EH (cell line): Measurements from ENCODE around the gene NOS3.

Experiments used
- DNase-seq: peaks from one replicate; pipeline ENCODE4 v3.0.0-alpha.2; 2015; ENCODE audit warnings: low read depth

The NOS3 gene

DNA sequence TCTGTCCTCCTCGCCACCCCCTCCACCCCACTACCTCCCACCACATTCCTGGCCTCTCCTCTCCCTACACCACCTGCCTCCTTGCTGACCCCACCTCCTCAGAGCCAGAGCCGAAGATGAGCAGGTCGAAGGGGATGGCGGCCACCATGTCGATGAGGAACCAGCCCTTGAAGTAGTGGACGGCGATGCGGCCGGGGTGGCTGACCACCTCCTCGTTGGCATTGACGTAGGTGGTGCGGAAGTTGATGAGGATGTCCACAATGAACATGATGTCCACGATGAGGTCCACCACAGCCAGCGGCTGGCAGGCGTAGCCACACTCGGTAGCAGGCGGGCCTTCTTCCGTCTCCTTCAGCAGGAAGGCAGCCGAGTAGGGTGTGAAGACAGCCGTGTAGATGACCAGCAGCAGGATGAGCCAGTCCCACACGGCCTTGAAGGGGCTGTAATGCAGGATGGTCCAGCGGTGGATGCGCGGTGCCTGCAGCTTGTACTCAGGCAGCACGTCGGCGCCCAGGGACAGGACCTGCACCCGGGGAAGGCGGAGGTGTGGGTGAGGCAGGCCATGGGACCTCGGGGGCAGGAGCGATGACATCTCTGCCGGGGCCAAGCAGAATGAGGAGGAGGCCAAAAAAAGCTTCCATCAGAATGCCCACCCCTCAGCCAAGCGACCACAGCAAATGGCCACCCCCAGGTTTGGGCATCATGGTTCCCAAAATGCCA, 38.3 kb upstream of the NOS3 start:
- DNase-seq = no peak

DNA sequence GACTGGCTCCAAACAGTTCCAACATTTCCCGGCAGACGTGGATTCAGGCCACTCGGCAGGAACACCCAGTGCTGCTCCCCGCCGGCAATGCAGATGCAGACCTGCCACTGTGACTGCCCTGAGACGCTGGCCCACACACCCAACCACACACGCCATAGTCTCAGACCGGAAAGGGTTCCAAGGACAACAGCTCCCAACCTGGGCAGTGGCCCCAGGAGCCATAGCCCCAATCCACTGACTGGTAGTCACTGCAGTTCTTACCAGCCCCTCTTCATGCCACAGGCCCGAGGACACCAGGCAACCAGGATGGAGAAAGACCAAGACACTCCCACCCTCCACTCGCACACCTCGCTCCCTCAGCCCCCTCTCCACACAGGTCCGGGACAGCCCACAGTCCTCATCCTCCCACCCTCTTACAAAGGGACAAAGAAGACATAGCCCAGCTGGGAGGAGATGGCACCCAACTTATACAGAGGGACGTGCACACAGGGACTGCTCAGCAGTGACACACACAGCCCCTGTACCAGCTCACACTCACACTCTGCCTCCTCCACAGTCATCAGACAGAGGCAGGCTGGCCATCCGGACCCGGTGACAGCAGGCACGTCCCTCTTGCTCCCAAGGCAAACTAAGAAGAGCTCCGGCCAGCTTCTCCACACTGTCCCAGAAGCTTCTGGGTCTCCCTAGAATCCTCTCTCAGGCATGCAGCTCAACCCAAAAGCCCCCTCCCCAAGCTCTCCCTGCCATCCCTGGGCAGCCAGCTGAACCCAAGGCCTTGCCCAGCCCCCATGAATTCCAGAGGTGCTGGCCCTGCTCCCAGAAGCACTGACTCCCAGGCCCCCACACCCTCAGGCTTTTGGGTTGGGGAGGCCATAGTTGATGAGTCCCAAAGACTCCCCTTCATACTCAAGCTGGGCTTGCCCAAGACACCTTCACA, 37.5 kb upstream of the NOS3 start:
- no peak for DNase-seq

DNA sequence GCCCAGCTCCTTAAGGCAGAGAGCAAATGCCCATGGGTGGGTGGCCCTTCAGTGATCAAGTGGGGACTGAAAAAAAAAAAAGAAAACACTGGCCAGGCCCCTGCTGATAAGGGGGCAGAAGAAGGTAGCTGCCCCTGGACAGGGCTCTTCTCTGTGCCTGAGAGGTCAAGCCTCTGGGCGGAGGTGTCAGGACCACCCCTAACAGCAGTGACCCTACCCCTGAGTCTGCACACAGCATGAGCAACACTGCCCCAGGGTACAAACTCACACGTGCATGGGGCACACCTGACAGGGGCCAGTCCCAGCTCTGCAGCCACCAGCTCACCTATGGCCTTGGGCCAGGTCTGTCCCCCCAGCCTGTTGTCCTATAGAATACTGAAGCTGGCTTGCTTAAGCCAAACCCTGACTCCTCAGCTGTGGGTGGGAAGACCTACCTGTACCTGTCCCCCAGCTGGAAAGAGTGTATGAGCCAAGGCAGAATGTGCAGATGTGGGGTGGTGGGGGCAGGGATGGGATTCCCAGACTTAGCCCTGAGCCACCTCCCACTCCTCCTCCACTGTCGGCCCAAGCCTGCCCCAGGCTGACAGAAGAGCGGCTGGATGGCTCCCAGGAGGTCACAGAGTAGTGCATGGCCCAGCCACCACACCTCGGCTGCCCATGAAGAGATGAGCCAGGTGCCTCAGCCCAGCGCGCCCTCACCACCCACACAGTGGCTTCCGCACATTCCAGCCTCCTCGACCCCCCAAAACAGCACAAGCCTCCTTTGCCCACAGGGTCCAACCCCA, 36.4 kb upstream of the NOS3 start:
- DNase-seq = no peak

DNA sequence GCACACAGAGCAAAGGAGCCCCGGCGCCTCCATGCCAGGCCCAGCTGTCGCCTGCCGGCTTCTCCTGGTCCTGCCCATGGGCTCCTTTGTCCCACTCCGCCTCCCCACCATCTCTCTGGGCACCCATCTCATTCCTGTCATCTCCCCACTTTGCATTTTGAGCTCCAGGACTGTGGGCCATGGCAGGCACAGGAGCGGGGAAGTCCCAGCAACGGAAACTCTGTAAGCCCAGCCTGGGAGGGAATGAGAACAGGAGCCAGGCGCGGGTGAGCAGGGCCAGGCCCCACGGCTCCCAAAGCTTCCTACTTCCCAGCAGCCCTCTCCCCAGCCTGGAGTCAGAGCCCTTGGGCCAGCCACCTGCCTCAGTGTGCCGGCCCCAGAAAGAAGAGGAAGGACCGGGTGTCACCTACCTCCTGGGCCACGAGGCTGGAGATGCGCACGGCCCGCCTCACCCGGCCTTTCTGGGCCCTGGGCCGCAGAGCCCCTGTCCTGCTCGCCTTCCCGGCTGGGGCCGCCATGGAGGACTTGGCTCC, 35.8 kb upstream of the NOS3 start:
- DNase-seq = no peak

DNA sequence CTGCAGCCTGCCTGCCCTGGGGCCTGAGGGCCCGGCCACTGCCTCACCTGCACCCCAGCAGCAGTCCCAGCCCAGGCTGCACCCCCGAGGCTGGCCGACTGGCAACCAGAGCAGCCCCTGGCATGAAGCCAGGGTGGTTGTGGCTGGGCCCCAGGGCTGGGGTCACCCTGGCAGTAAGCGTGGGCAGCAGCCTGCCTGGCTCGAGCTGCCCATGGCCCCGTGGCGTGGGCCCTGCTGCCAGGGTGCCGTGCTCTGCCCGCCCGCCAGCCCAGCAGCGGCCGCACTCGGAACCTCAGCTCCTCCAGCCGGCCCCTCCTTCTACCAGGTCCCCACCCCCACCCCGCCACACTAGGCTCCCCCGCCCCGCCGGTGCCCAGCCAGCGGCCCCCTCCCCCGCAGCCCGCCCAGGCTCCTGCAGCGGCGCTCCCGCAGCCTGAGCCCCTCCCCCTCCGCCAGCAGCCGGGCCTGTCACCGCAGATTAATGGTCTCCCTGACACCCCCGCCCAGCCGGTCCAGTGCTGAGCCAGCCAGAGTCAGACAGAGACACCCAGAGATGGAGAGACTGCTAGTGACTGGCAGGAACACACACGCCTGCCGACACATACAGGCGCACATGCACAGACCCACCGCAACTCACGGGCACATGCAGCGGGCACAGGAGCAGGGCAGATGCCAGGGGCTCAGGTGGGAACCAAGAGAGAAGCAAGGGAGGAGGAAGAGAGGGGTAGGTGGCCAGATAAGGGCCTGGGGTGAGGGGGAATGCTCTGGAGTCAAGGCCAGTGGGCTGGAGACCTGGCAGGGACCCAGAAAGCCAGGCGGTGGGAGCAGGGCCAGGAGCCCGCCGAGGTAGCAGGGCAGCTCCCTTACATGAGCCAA, 35.1 kb upstream of the NOS3 start:
- DNase-seq = peak; percentile 11

DNA sequence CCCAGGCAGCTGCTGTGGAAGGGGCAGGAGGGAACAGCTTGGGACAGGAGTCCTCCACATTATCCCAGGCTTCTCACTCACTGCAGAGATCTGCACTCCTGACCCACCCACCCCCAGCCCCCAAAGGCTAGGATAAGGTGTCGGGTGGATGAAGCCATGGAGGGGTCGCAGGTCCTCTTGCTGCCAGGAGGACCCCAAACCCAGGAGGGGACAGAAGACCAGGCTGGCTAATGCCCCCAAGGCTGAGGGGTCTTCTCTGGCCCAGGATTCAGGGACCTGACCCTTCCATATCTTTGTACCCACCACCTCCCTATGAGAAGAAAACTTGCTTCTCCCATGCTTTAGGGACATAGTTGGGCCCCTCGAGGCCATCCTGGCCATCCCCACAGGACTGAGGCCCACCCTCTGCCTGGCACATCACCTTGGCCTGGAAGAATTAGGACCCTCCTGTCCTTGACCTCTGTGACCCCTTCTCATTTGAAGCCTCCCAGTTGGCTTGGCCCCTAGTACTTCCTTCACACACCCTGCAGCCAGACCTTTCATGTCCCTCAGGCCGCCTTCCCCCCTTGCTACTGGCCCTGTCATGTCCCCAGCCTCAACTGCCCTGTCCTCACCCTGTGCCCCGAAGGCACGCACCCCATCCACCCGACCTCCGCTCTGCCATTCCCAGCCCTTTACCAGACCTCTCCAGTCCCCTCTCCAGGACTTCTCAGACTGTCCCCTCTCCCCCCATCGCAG, 34.3 kb upstream of the NOS3 start:
- no peak for DNase-seq

DNA sequence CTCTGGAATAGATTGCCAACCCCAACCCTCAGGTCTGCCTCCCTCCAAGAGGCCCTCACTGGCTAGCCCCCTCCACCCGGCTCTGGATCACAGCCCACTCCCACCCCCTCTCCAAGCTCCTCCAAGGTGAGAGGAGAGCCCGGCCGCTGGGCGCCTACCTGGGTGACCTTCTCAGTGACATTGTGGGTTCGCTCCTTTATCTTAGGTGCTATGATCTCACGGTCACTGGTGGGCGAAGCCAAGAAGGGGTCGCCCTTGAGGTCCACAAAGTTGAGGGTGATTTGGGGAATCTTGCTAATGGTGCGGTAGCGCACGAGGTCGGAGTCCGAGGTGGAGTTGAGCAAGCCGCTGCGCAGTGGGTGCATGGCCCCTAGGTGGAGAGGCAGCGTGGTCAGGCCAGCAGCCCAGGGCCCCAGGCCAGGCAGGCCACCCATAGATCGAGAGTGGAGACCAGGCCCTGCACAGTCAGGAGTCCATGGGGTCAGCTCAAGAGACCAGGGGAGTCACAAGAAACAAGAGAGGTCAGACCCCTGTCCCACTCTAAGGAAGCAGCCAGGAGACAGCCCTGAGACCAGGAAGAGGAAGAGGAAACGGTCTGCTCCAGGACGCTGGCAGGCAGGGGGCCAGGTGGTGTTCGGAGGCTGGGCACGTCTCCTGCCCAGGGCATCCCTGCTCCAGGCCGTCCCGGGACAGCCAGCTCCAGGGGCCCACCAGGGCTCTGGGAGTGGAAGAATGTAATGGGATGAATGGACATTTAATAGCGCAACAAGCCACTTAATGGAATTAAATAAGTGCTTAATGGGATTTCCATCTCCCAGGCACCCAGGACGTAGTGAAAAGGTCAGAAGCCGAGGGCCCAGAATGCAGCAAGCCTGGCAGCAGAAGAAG, 33.4 kb upstream of the NOS3 start:
- no peak for DNase-seq

DNA sequence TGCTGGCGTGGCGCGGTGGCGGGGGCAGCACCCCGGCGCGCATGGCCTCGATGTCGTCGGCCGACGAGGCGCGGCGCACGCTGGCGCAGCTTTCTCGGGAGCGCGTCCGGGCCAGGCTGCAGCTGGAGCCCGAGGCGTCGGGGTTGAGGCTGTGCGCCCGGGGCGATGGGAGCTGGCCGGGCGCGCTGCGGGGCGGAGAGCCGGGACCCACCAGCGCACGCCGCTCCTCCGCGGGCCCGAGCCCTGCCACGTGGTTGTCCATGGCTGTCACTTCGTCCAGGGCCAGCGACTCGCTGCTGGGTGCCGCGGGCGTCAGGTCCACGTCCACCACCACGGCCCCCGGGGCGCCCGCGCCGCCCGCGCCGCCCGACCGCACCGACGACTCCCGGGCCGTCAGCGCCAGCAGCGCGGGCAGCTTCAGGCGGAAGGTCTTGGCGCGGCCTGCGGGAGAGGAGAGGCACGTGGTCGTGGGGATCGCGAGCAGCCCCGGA, 32.7 kb upstream of the NOS3 start:
- DNase-seq = no peak

DNA sequence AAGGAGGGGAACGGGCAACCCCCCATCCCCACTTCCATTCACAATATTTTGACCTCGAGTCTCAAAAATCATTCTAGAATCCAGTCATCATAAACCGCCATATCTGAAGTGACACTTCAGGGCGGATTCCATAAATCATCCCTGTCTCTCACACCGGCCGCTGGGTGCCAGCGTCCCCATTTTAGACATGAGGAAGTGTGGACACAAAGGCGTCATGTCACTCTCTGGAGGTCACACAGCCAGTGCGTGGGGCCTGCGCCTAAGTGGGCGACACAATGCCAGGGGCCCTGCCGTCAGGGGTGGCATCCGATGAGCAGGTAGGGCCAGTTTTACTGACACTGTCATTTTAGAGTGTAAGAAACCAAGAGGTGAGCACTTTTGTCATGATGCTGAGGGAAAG, 32.2 kb upstream of the NOS3 start:
- no peak for DNase-seq

DNA sequence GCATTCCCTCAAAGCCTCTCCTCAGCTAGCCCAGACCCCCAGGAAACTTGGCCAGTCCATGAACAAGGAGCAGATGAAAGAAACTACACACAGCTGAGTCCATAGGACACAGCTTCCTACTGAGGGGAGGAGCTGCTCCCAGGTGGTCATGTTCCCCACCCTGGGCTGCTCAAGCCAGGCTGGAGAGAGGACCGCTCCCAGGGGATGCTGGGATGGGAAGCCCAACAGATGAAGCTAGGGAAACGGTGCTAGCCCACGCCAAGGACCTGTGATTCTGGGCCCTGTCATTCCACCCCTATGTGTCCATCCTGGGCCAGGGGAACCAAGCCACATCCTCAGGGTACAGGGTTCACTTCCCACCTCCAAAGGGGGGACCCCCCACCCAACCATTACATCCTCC, 31.7 kb upstream of the NOS3 start:
- no peak for DNase-seq

DNA sequence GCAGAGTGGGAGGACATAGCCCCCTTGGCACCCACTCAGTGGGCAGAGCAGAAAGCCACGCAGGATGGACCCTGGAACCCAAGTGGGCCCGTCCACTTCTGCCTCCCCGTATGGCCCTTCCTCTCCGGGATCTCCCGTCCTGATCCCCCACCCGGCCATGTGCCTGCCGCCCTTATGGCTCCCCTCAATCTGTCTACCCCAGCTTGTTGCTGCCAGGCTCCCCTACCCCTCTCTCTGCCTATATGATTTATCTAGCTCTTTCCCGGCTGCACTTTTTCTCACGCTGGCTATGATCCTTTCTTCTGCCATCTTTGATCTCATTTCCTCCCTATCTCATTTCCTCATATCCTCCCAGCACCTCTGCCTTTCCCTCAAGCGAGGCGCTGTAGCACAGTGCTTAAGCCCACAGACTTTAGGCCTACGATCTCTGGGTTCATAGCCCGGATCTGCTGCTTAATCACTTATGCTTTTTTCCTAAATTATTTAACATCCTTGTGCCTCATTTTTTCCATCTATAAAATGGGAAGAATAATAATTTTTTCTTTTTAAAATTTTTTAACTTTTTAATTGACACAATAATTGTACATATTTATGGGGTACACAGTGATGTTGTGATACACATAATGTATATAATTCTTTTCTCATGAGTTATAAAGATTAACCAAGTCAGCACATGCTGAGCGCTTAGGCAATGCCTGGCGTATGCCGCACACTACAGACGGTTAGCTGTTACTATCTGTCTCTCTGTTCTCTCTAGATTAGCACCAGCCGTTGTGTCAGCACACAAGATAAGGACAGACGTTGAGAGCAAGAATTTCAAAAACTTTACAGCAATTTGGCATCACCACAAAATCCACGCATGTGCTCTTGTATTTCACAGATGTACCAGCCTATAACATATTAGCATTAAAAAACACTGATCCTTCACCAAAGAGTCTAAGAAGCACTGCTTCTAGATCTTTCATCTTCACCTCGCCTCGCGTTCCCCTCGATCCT, 30.8 kb upstream of the NOS3 start:
- DNase-seq = no peak

DNA sequence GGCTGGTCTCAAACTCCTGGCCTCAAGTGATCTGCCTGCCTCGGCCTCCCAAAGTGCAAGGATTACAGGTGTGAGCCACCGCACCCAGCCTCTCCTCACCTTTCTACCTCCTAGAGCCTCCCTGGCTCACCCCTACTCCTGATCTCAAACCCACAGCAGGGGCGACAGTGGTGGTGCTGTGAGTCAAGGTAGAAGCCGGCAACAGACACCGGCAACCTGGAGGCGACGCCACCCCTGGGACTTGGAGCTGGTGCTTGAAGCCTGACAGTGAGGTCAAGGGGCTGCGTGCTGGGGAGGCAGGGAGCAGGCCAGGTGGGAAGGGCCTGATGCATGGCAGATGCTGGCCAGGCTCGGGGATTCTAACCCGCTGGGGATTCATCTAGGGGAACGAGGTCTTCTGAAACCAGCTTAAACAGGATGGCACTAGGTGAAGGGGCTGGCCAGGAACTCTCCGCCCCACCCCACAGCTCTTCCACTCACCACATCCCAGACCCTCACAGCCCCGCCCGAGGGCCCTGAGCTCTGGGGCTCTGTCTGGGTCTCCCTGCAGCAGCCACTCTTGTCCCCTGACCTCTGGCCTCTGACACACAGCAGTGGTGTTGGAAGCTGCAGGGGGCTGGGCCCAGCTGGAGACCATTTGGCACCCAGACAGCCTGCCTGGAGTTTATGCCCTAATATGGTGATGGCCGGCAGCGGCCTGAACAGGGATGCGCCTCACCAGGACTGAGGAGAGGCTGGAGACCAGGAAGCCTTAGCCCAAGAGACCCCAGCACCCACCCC, 29.1 kb upstream of the NOS3 start:
- DNase-seq = peak; percentile 59

DNA sequence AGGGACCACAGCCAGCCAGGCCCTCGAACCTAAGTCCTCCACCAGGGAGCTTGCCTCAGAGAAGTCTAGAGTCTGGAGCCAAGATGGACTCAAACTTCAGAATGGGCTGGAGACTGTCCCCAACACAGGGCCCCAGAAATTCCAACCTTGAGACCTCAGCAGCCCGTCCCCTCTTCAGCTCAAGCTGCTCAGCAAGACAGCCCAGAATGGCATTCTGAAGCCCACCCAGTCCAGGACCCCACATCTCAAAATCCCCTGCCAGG, 28.6 kb upstream of the NOS3 start:
- DNase-seq = no peak

DNA sequence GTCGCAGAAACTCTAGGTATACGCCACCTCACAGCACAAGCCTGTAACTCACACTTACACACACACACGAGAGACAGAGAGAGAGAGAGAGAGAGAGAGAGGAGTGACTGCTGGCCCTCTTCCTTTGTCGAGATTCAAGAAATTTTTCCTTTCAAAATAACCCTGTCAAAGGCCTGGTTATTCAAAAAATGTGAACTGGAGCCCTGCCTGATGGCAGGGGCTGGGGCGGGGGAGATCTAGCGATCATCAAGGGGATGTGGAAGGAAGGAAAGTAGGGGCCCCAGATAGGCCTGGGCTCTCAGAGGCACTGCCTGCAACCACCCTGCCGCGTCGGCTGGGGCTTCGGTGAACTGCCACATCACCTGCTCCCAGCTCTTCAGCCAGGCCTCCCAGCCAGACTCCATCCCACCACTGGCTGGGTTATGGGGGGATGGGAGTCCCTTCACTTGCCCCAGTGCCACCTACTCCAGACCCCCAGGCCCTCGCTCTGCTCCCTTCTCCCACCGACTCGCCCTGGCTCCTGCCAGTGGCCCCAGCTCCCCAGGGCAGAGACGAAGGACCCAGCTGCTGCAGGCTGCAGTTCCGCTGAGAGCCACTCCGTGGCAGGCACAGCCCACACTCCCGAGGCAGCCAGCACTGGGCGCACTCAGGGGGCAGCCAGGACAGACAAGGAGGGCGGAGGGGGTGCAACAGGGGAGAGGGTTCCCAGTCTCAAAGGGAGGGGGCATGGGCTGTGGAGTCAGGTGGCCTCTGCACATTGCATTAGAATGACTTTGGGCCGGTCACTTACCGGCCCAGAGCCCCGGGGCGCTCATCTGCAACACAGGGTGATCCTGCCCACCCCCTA, 28.0 kb upstream of the NOS3 start:
- DNase-seq = peak; percentile 52

DNA sequence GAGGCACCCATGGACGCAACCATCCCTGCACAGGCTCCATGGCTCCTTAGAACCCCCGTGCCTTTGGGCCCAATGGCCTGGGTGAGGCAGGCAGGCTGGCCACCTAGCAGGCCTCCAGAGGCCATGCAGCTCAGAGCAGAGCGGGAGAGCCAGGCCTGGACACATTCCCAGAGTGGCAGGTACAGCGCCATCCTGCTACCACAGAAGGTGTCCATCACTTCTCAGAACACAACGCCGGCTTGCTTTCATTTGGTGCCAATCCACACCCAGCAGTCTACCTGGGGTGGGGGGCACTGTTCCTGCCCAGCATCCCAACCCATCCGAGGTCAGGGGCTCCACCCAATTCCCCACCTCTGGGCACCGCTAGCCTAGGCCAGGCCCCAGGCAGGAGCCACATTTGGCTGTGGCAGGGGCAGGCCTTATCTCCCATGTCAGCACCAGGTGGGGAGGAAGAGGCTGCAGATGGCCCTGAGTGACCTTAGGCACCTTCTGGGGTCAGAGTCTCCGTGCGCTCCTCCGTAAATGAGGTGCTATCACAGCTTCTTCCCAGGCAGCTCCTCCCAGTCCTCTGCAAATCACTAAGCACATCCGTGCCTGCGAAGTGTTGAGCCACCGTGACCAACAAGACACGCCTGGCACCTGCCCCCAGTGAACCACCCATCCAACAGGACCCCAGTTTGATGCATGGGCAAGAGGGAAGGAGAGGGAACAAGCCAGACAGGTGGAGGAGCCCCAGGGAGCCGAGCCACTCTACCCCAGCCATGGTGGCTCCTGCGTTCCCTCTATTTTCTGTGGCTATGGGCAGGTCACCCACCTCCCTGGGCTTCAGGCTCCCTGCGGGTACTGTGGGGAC, 26.9 kb upstream of the NOS3 start:
- no peak for DNase-seq
